Measurements from ENCODE around the gene CCL21.

The CCL21 gene

DNA sequence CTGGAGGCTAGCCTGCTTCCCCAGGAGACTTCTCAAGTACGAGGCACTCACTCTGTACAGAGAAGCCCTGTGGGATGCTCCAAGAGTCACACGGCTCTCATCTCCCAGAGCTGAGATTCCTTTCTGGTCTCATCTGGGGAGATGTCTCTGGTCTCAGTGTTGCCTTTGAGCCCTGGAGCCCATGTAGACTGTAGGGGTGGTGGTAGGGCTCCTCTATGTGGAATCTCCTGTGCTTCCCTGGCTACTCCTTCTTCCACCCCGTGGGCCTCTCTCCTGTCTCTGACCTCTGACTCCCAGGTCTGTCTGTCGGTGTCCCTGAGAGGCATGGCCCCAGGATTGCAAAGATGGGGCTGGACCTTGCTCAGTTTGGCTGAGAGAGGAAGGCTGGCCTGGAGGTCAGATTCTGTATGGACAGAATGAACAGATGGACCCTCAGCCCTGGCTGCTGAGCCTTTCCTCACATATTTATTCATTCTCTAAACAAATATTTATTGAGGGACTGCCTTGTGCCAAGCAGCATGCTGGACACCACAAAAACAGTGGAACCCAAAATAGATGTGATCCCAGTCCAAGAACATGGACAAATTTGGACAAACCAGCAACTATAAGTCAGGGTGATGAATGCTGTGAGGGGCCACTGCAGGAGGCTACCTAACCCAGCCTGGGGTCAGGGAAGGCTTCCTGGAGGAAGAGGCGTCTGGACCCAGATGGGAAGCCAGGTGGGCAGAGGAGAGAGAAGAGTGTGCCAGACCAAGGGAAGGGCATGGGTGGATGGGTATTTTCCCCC is 21.4 kb downstream of the CCL21 start:
- TF ChIP-seq, protein P1, sequence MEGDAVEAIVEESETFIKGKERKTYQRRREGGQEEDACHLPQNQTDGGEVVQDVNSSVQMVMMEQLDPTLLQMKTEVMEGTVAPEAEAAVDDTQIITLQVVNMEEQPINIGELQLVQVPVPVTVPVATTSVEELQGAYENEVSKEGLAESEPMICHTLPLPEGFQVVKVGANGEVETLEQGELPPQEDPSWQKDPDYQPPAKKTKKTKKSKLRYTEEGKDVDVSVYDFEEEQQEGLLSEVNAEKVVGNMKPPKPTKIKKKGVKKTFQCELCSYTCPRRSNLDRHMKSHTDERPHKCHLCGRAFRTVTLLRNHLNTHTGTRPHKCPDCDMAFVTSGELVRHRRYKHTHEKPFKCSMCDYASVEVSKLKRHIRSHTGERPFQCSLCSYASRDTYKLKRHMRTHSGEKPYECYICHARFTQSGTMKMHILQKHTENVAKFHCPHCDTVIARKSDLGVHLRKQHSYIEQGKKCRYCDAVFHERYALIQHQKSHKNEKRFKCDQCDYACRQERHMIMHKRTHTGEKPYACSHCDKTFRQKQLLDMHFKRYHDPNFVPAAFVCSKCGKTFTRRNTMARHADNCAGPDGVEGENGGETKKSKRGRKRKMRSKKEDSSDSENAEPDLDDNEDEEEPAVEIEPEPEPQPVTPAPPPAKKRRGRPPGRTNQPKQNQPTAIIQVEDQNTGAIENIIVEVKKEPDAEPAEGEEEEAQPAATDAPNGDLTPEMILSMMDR (IDR thresholded peaks at IDR 0.05; ENCODE audit: borderline replicate concordance, extremely low read depth, low read length, poor library complexity, severe bottlenecking) = no peak
- no peak for TF ChIP-seq EZH2 (IDR thresholded peaks at IDR 0.05; ENCODE audit: borderline replicate concordance, low read depth, low read length, severe bottlenecking)
- Histone ChIP-seq H3K4me3 (ENCODE audit: low read depth in 1 of 2, low read length in 2 of 2) (no peak overlapping the region), H3K27ac (ENCODE audit: low read length) (no peak overlapping the region), H3K9ac (ENCODE audit: low read depth, low read length) (no peak overlapping the region), H3K9me3 (ENCODE audit: insufficient read depth, low read length, severe bottlenecking) (no peaks in the 10 kb centered on the region), H3K36me3 (ENCODE audit: insufficient read depth, low read length) (no peaks in the 10 kb centered on the region), H2AFZ (ENCODE audit: low read depth, low read length) (no peak overlapping the region), H3K4me2 (ENCODE audit: insufficient read depth, low read length) (no peak overlapping the region), H3K27me3 (ENCODE audit: insufficient read depth, low read length, poor library complexity) (peaks cover 9% of the 10 kb centered on the region), H4K20me1 (ENCODE audit: insufficient read depth, low read length) (no peaks in the 10 kb centered on the region), H3K4me1 (ENCODE audit: insufficient read depth, low read length) (no peaks in the 10 kb centered on the region), H3K79me2 (ENCODE audit: insufficient read depth, low read length) (no peaks in the 10 kb centered on the region)
- no peak for ATAC-seq (ENCODE audit: insufficient read depth, low read depth)
- no peak for DNase-seq

DNA sequence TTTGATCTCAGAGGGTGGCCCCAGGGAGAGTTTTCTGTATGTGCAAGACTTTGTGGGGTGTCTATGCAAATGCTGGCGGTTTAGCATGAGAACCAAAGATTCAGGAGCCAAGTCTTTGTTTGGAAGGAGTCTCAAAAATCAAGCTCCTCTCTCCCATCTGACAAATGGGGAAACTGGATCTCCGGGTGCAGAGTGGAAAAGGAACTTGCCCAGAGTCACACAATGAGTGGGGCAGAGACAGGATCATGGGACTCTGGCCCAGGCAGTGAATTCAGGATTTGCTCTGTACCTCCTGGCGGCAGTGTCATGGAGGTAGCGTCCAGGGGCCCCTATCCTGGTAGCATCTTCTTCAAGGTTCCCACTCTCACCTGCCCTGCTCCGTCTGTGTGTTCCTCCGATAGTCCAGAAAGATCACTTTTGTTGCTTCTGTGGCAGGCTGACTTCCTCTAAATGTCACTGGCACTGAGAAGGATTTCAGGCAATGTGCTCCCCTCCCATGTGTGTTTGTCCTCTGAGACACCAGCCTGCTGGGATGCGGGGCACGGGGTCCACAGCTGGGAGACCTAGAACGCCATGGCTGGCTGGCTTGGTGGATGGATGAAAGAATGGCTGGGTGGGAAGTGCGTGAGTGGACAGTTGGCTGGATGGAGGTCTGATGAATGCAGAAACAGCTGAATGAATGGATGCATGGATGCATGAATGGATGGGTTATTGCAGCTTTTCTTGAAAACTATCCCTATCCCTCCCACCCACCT is 22.5 kb downstream of the CCL21 start:
- Histone ChIP-seq H3K36me3 (ENCODE audit: insufficient read depth, low read length) (no peaks in the 10 kb centered on the region), H3K9me3 (ENCODE audit: insufficient read depth, low read length, severe bottlenecking) (no peaks in the 10 kb centered on the region), H3K9ac (ENCODE audit: low read depth, low read length) (no peak overlapping the region), H4K20me1 (ENCODE audit: insufficient read depth, low read length) (no peaks in the 10 kb centered on the region), H3K27ac (ENCODE audit: low read length) (no peak overlapping the region), H2AFZ (ENCODE audit: low read depth, low read length) (no peak overlapping the region), H3K4me3 (ENCODE audit: low read depth in 1 of 2, low read length in 2 of 2) (no peak overlapping the region), H3K4me2 (ENCODE audit: insufficient read depth, low read length) (no peak overlapping the region), H3K4me1 (ENCODE audit: insufficient read depth, low read length) (no peaks in the 10 kb centered on the region), H3K79me2 (ENCODE audit: insufficient read depth, low read length) (no peaks in the 10 kb centered on the region), H3K27me3 (ENCODE audit: insufficient read depth, low read length, poor library complexity) (peaks cover 9% of the 10 kb centered on the region)
- no peak for TF ChIP-seq EZH2 (IDR thresholded peaks at IDR 0.05; ENCODE audit: borderline replicate concordance, low read depth, low read length, severe bottlenecking)
- TF ChIP-seq, protein P1 (IDR thresholded peaks at IDR 0.05; ENCODE audit: borderline replicate concordance, extremely low read depth, low read length, poor library complexity, severe bottlenecking) = no peak
- DNase-seq = no peak
- no peak for ATAC-seq (ENCODE audit: insufficient read depth, low read depth)

DNA sequence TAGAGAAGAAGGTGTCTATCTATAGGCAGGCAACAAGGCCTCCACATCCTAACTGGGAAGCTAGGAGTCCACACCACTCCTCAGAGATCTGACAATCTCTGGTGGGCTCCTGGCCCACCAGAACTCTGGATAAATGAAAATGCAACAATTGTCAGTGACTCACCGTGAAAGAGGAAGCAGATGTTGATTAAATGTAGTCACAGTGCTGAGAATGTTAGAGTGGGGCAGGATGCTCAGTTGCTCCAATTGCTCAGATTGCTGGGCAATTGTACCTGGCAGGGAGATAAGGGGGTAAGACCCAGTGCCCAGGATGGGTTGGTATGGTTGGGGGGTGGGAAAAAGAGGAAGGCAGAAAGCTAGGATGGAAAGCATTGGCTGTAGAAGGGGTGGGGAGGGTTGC is 23.2 kb downstream of the CCL21 start:
- H3K9me3 ChIP-seq (ENCODE audit: insufficient read depth, low read length, severe bottlenecking) = no peaks in the 10 kb centered on the region
- TF ChIP-seq, protein P1 (IDR thresholded peaks at IDR 0.05; ENCODE audit: borderline replicate concordance, extremely low read depth, low read length, poor library complexity, severe bottlenecking) = no peak
- no peak for TF ChIP-seq EZH2 (IDR thresholded peaks at IDR 0.05; ENCODE audit: borderline replicate concordance, low read depth, low read length, severe bottlenecking)
- H3K27me3 ChIP-seq (ENCODE audit: insufficient read depth, low read length, poor library complexity) = peaks cover 9% of the 10 kb centered on the region
- ATAC-seq (ENCODE audit: insufficient read depth, low read depth) (no peak), DNase-seq (no peak)
- no peak overlapping the region for H3K4me2 ChIP-seq (ENCODE audit: insufficient read depth, low read length)
- no peak overlapping the region for H3K27ac ChIP-seq (ENCODE audit: low read length)
- no peak overlapping the region for H3K4me3 ChIP-seq (ENCODE audit: low read depth in 1 of 2, low read length in 2 of 2)
- H2AFZ ChIP-seq (ENCODE audit: low read depth, low read length) = no peak overlapping the region
- H4K20me1 ChIP-seq (ENCODE audit: insufficient read depth, low read length) = no peaks in the 10 kb centered on the region
- H3K36me3 ChIP-seq (ENCODE audit: insufficient read depth, low read length) = no peaks in the 10 kb centered on the region
- no peak overlapping the region for H3K9ac ChIP-seq (ENCODE audit: low read depth, low read length)
- H3K4me1 ChIP-seq (ENCODE audit: insufficient read depth, low read length) = no peaks in the 10 kb centered on the region
- no peaks in the 10 kb centered on the region for H3K79me2 ChIP-seq (ENCODE audit: insufficient read depth, low read length)
